Spleen (tissue), 11 donors: Measurements from ENCODE around the gene POLRMT. TPM values are rescaled to one million over a fixed set of nuclear protein-coding genes. Genes with fewer than 3 reads are reported as not detected.

Source experiments
- DNase-seq: peaks from one replicate; pipeline ENCODE4 v3.0.0-alpha.2; 2020
- H3K27ac ChIP-seq, 8 donors: fragments of 200-600 bp; sonication (generic) in 7 of 8; 1 replicate in 4 of 8; 2 replicates in 4 of 8; pipeline versions ENCODE4 v1.5.0 to v1.8.0; 2016 to 2021; ENCODE audit warnings: inconsistent platforms in 4 of 8, mild to moderate bottlenecking in 4 of 8, moderate library complexity in 1 of 8
- H3K27me3 ChIP-seq, 7 donors: fragments of 200-600 bp; sonication (generic) in 6 of 7; replicated peaks in 1 of 7; 1 replicate in 4 of 7; 2 replicates in 3 of 7; pipeline versions ENCODE4 v1.5.0 to v1.8.0; 2016 to 2021; ENCODE audit warnings: inconsistent platforms in 3 of 7, mild to moderate bottlenecking in 1 of 7
- H3K36me3 ChIP-seq, 6 donors: fragments of 200-600 bp; sonication (generic) in 5 of 6; 1 replicate in 4 of 6; 2 replicates in 2 of 6; pipeline versions ENCODE4 v1.5.0 to v1.8.0; 2016 to 2021; ENCODE audit warnings: inconsistent platforms in 2 of 6
- H3K4me1 ChIP-seq, 6 donors: fragments of 200-600 bp; sonication (generic) in 5 of 6; 1 replicate in 3 of 6; 2 replicates in 3 of 6; pipeline versions ENCODE4 v1.5.0 to v1.8.0; 2016 to 2021; ENCODE audit warnings: inconsistent platforms in 3 of 6
- H3K4me3 ChIP-seq, 8 donors: fragments of 200-600 bp; sonication (generic) in 7 of 8; 1 replicate in 4 of 8; 2 replicates in 4 of 8; pipeline versions ENCODE4 v1.5.0 to v1.8.0; 2016 to 2021; ENCODE audit warnings: inconsistent platforms in 4 of 8, mild to moderate bottlenecking in 4 of 8, moderate library complexity in 2 of 8
- H3K9me3 ChIP-seq, 8 donors: fragments of 200-600 bp; sonication (generic) in 7 of 8; 1 replicate in 4 of 8; 2 replicates in 4 of 8; pipeline versions ENCODE4 v1.5.0 to v1.8.0; 2016 to 2021; ENCODE audit warnings: inconsistent platforms in 4 of 8
- CTCF ChIP-seq, 11 experiments: fragments of 200-600 bp in 7 of 11; fragments of 450-650 bp in 4 of 11; sonication (generic) in 4 of 11; IDR thresholded peaks in 8 of 11; conservative IDR thresholded peaks in 3 of 11; 1 replicate in 7 of 11; 2 replicates in 4 of 11; pipeline versions ENCODE4 v1.4.0 to v1.8.0; 2016 to 2021; ENCODE audit warnings: antibody characterized with exemption in 11 of 11, inconsistent platforms in 4 of 11, mild to moderate bottlenecking in 1 of 11
- POLR2A ChIP-seq, 3 donors: fragments of 450-650 bp; IDR thresholded peaks; one replicate each; pipeline ENCODE4 v1.5.1; 2017; ENCODE audit warnings: antibody characterized with exemption in 3 of 3, mild to moderate bottlenecking in 1 of 3
- POLR2AphosphoS5 ChIP-seq, 3 donors: sonication (generic); formaldehyde crosslinking; IDR thresholded peaks; one replicate each; pipeline ENCODE4 v1.5.1; 2017; ENCODE audit warnings: antibody characterized with exemption in 3 of 3
- WGBS, 5 donors: extraction: QIAGEN DNeasy Blood & Tissue Kit in 3 of 5; methylation state at CpG; one replicate each; pipeline versions ENCODE4 v1.1.5 to v1.1.7; 2013 to 2018; 5-methylcytosine and 5-hydroxymethylcytosine counted together
- intact Hi-C: fragments of 100-400 bp; cut with DNase I; formaldehyde crosslinking; loops from one replicate; pipeline ENCODE4 v1.15.0; 2023; ENCODE audit warnings: low total_unique reads
- polyA plus RNA-seq, 3 donors: library from polyadenylated mRNA; stranded (reverse); fragments of 200-250 nt; gene quantifications; one replicate each; pipeline ENCODE4 v1.2.1, GENCODE V29; 2013
- total RNA-seq, 7 donors: library from RNA; depleted of rRNA in 3 of 7; stranded (reverse); fragments of >200 nt in 3 of 7; fragmentation: NEBNext Ultra II Directional in 4 of 7; extraction: Animal tissue kit (Norgen Biotek cat#: 25700) in 4 of 7; gene quantifications; one replicate each; pipeline versions ENCODE4 v1.1.0 to v1.2.1, GENCODE V29; 2016 to 2021
- donor health status: healthy with polysubstance abuse.
- donor health status: DM: no; HTN: no; CAD: no; lungs with moderate emphysema.
- donor health status: DM: no; HTN: no; CAD: no.
- donor health status: Bipolar disorder and iron deficiency.
- donor health status: healthy.
- donor health status: DM: no; HTN: no; CAD: no.
- donor health status: DM: yes; HTN: yes; CAD: no.

The POLRMT gene
- total and polyA plus RNA-seq, 10 donors, result 28.6 to 105 (median 50.9) TPM

- no peak for DNase-seq
- H3K27ac ChIP-seq, result peak overlapping the region; percentile 61 to 89 (median 86)
- H3K9me3 ChIP-seq, result no peaks in the 10 kb centered on the region
- 43 to 59% (median 55%) methylated on average over 13 of the region's 13 CpGs for WGBS, 5 donors
- intact Hi-C loops, result no loop called here
- TF ChIP-seq POLR2AphosphoS5 (IDR thresholded peaks at IDR 0.05), result no peak
- no peak for TF ChIP-seq POLR2A (IDR thresholded peaks at IDR 0.05)
- no peak for TF ChIP-seq CTCF (IDR thresholded peaks at IDR 0.05 in 8 of 11, conservative IDR thresholded peaks at IDR 0.05 in 3 of 11)
- no peaks in the 10 kb centered on the region for H3K36me3 ChIP-seq
- peaks cover 22 to 45% (median 39%) of the 10 kb centered on the region in 6 donors for H3K4me1 ChIP-seq
- H3K27me3 ChIP-seq, result peaks cover 0 to 22% (median 0%) of the 10 kb centered on the region in 7 donors
- peak overlapping the region in 3 of 8 donors; percentile 40 to 71 (median 48) for H3K4me3 ChIP-seq
Measured at GRCh38 chr19:611481-611868, 21.9 kb downstream of the POLRMT start.

GRCh38 chr19:610801-611480 lies 22.4 kb downstream of the POLRMT start:
- 17 to 36% (median 23%) methylated on average over 35 to 36 of the region's 36 CpGs for WGBS, 5 donors
- Histone ChIP-seq H3K4me1 (peaks cover 22 to 42% (median 38%) of the 10 kb centered on the region in 6 donors), H3K36me3 (no peaks in the 10 kb centered on the region), H3K9me3 (no peaks in the 10 kb centered on the region), H3K27ac (peak overlapping the region; percentile 61 to 89 (median 86)), H3K4me3 (peak overlapping the region; percentile 19 to 71 (median 38)), H3K27me3 (peaks cover 0 to 18% (median 0%) of the 10 kb centered on the region in 7 donors)
- TF ChIP-seq POLR2AphosphoS5 (IDR thresholded peaks at IDR 0.05), result peak; percentile 57 to 84 (median 75)
- no peak for TF ChIP-seq POLR2A (IDR thresholded peaks at IDR 0.05)
- peak; percentile 90 for DNase-seq
- intact Hi-C loops, result no loop called here

- DNase-seq, result peak; percentile 84
- Histone ChIP-seq H3K27me3 (peaks cover 0 to 13% (median 0%) of the 10 kb centered on the region in 7 donors), H3K27ac (peak overlapping the region; percentile 61 to 89 (median 86)), H3K36me3 (no peaks in the 10 kb centered on the region), H3K4me3 (peak overlapping the region; percentile 19 to 71 (median 38)), H3K4me1 (peaks cover 22 to 37% (median 34%) of the 10 kb centered on the region in 6 donors), H3K9me3 (no peaks in the 10 kb centered on the region)
- WGBS, 5 donors, result 6 to 40% (median 33%) methylated on average over 9 to 38 of the region's 38 CpGs
- TF ChIP-seq POLR2A (IDR thresholded peaks at IDR 0.05) (no peak), POLR2AphosphoS5 (IDR thresholded peaks at IDR 0.05) (peak in 1 of 3 donors; percentile 42), CTCF (IDR thresholded peaks at IDR 0.05 in 8 of 11, conservative IDR thresholded peaks at IDR 0.05 in 3 of 11) (peak in 1 of 11 experiments; percentile 8)
- intact Hi-C loops, result no loop called here
Measured at GRCh38 chr19:610071-610800, 23.1 kb downstream of the POLRMT start.

- DNase-seq, result peak; percentile 88
- no peak for TF ChIP-seq POLR2A (IDR thresholded peaks at IDR 0.05)
- TF ChIP-seq POLR2AphosphoS5 (IDR thresholded peaks at IDR 0.05), result peak; percentile 57 to 86 (median 68)
- TF ChIP-seq CTCF (IDR thresholded peaks at IDR 0.05 in 8 of 11, conservative IDR thresholded peaks at IDR 0.05 in 3 of 11), result no peak
- intact Hi-C loops, result no loop called here
- Histone ChIP-seq H3K4me3 (peak overlapping the region in 1 of 8 donors; percentile 71), H3K36me3 (no peaks in the 10 kb centered on the region), H3K9me3 (no peaks in the 10 kb centered on the region), H3K27ac (peak overlapping the region in 7 of 8 donors; percentile 61 to 89 (median 86)), H3K4me1 (peaks cover 22 to 37% (median 34%) of the 10 kb centered on the region in 6 donors), H3K27me3 (peaks cover 0 to 13% (median 0%) of the 10 kb centered on the region in 7 donors)
- 38 to 69% (median 47%) methylated on average over 6 to 22 of the region's 22 CpGs; no CpG with 5 or more reads in 1 of the 5 donors for WGBS, 5 donors
Measured at GRCh38 chr19:609004-609346, 24.4 kb downstream of the POLRMT start.
